Activated CD8-positive, alpha-beta T cell treated with anti-CD3 and anti-CD28 coated beads for 36 hours (primary cell): ENCODE results near the gene FBXO15. TPM values are rescaled to one million over a fixed set of nuclear protein-coding genes. Genes with fewer than 3 reads are reported as not detected.

Experiments used
- ATAC-seq: fragments of 200-7000 bp; cut with Tn5 transposase; one replicate; pipeline ENCODE4 v1.10.0; 2021; ENCODE audit warnings: mild to moderate bottlenecking, moderate library complexity
- CTCF ChIA-PET: fragments of 350-600 bp; sonication (Branson Sonifier 250); formaldehyde crosslinking; loops from one replicate; lab custom pipeline; 2021; ENCODE audit warnings: antibody characterized with exemption; lab: Charles Lee
- POLR2A ChIA-PET: fragments of 350-600 bp; sonication (Branson Sonifier 250); formaldehyde crosslinking; loops from one replicate; lab custom pipeline; 2021; ENCODE audit warnings: antibody characterized with exemption; lab: Charles Lee
- DNase-seq: peaks from one replicate; pipeline ENCODE4 v3.0.0-alpha.2; 2020
- H3K27ac Mint-ChIP-seq: one replicate; pipeline ENCODE4 v1.8.0; 2021; ENCODE audit warnings: mild to moderate bottlenecking, mixed read lengths
- H3K27me3 Mint-ChIP-seq: one replicate; pipeline ENCODE4 v1.8.0; 2021; ENCODE audit warnings: mixed read lengths
- H3K36me3 Mint-ChIP-seq: one replicate; pipeline ENCODE4 v1.8.0; 2021; ENCODE audit warnings: low read depth, mixed read lengths
- H3K4me1 Mint-ChIP-seq: one replicate; pipeline ENCODE4 v1.8.0; 2021; ENCODE audit warnings: low read depth, mixed read lengths
- H3K4me3 Mint-ChIP-seq: one replicate; pipeline ENCODE4 v1.8.0; 2021; ENCODE audit warnings: mild to moderate bottlenecking, moderate library complexity, mixed read lengths
- H3K9me3 Mint-ChIP-seq: one replicate; pipeline ENCODE4 v1.8.0; 2021; ENCODE audit warnings: mixed read lengths
- intact Hi-C: fragments of 100-400 bp; cut with micrococcal nuclease; formaldehyde crosslinking; loops from one replicate; pipeline ENCODE4 v1.10.0; 2022
- total RNA-seq, 2 experiments: library from RNA; stranded (reverse); gene quantifications; one replicate each; pipeline ENCODE4 v1.2.3, GENCODE V29; 2021
- TF ChIP-seq, protein P1 (sequence below): fragments of 200-600 bp; IDR thresholded peaks from one replicate; pipeline ENCODE4 v1.8.0; 2022; ENCODE audit warnings: antibody characterized with exemption, mild to moderate bottlenecking

FBXO15 gene
- total RNA-seq, 2 experiments from 2014 or later, result 2.1 TPM

GRCh38 chr18:74040008-74040407 lies 107.6 kb downstream of the FBXO15 start:
- POLR2A ChIA-PET, result no interaction called here
- TF ChIP-seq, protein P1, sequence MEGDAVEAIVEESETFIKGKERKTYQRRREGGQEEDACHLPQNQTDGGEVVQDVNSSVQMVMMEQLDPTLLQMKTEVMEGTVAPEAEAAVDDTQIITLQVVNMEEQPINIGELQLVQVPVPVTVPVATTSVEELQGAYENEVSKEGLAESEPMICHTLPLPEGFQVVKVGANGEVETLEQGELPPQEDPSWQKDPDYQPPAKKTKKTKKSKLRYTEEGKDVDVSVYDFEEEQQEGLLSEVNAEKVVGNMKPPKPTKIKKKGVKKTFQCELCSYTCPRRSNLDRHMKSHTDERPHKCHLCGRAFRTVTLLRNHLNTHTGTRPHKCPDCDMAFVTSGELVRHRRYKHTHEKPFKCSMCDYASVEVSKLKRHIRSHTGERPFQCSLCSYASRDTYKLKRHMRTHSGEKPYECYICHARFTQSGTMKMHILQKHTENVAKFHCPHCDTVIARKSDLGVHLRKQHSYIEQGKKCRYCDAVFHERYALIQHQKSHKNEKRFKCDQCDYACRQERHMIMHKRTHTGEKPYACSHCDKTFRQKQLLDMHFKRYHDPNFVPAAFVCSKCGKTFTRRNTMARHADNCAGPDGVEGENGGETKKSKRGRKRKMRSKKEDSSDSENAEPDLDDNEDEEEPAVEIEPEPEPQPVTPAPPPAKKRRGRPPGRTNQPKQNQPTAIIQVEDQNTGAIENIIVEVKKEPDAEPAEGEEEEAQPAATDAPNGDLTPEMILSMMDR, result no peak
- H3K4me3 Mint-ChIP-seq, result no peak overlapping the region
- no peak for ATAC-seq
- H3K36me3 Mint-ChIP-seq, result no peaks in the 10 kb centered on the region
- intact Hi-C loops, result loop anchor here (2.0 kb wide), 1 partner anchor 77 kb away; no protein-coding TSS in a partner anchor
- no peaks in the 10 kb centered on the region for H3K4me1 Mint-ChIP-seq
- DNase-seq, result no peak
- no peaks in the 10 kb centered on the region for H3K9me3 Mint-ChIP-seq
- no peak overlapping the region for H3K27ac Mint-ChIP-seq
- H3K27me3 Mint-ChIP-seq, result no peaks in the 10 kb centered on the region
- CTCF ChIA-PET, result interaction anchor here (0.6 to 3.4 kb wide), 17 partner anchors 10 to 302 kb away, joined by 3 to 30 read pairs (median 5); no protein-coding TSS in a partner anchor

- Mint-ChIP-seq H3K4me3 (no peak overlapping the region), H3K9me3 (no peaks in the 10 kb centered on the region), H3K4me1 (no peaks in the 10 kb centered on the region), H3K27me3 (peaks cover 8% of the 10 kb centered on the region), H3K36me3 (no peaks in the 10 kb centered on the region), H3K27ac (no peak overlapping the region)
- TF ChIP-seq, protein P1, result no peak
- CTCF ChIA-PET, result interaction anchor here (1.7 kb wide), 1 partner anchor 87 kb away, joined by 4 read pairs; no protein-coding TSS in a partner anchor
- intact Hi-C loops, result no loop called here
- DNase-seq (no peak), ATAC-seq (no peak)
- POLR2A ChIA-PET, result no interaction called here
Observed at GRCh38 chr18:74029161-74029560, 118.5 kb downstream of the FBXO15 start.

Other genes starting within 250 kb of the FBXO15 start
- gene TIMM21, start 689 bp upstream of the FBXO15 start, total RNA-seq, result 10 to 100 TPM; 70.2 to 71.2 TPM
- 10 to 100 TPM; 60.2 to 62.4 TPM for gene CYB5A, start 144.1 kb upstream of the FBXO15 start, total RNA-seq
- not detected for gene C18orf63, start 168.0 kb upstream of the FBXO15 start, total RNA-seq